GM13976 (cell line): ENCODE results near the gene ATP5PB.

ENCODE experiments used
- DNase-seq: peaks from one replicate; pipeline ENCODE4 v3.0.0; 2012; ENCODE audit warnings: low spot score
- CTCF ChIP-seq: IDR thresholded peaks from 2 replicates; pipeline ENCODE4 v1.5.1; 2012; ENCODE audit warnings: borderline replicate concordance, mild to moderate bottlenecking; ENCODE audit not compliant: insufficient read depth; ENCODE audit errors: extremely low read depth, missing control alignments, control extremely low read depth
- in situ Hi-C: fragments of 300-500 bp; cut with MboI; formaldehyde crosslinking; loops from one replicate; pipeline ENCODE4 v1.12.0; 2022; ENCODE audit warnings: low sequenced_read_pairs, mixed read lengths, inconsistent platforms; ENCODE audit not compliant: unreplicated experiment

Gene ATP5PB

GRCh38 chr1:111424281-111424680 lies 25.0 kb upstream of the ATP5PB start:
- no peak for TF ChIP-seq CTCF
- DNase-seq, result no peak
- in situ Hi-C loops, result no loop called here

GRCh38 chr1:111436726-111437125 lies 12.5 kb upstream of the ATP5PB start:
- in situ Hi-C loops, result no loop called here
- no peak for DNase-seq
- no peak for TF ChIP-seq CTCF

GRCh38 chr1:111439461-111440351 lies 9.6 kb upstream of the ATP5PB start:
- TF ChIP-seq CTCF, result no peak
- DNase-seq, result no peak
- in situ Hi-C loops, result no loop called here

GRCh38 chr1:111441573-111442192 lies 7.6 kb upstream of the ATP5PB start:
- in situ Hi-C loops, result no loop called here
- peak; percentile 59 for TF ChIP-seq CTCF
- DNase-seq, result peak; percentile 37

GRCh38 chr1:111442457-111442856 lies 6.8 kb upstream of the ATP5PB start:
- no peak for TF ChIP-seq CTCF
- in situ Hi-C loops, result no loop called here
- DNase-seq, result no peak

GRCh38 chr1:111444031-111444430 lies 5.2 kb upstream of the ATP5PB start:
- TF ChIP-seq CTCF, result no peak
- in situ Hi-C loops, result no loop called here
- no peak for DNase-seq
